HCT116 (cell line): ENCODE results near the gene MAF. TPM values are rescaled to one million over a fixed set of nuclear protein-coding genes. Genes with fewer than 3 reads are reported as not detected.

ENCODE experiments used
- ATAC-seq: fragments of 200-7000 bp; cut with Tn5 transposase; 2 replicates; pipeline ENCODE4 v1.9.1; 2020; ENCODE audit warnings: mild to moderate bottlenecking, moderate library complexity
- BruUV-seq: library from RNA; stranded (reverse); fragments of 400-500 nt; replicated peaks from 2 replicates; lab custom pipeline; 2021; lab: Mats Ljungman, UMichigan
- CTCF ChIA-PET: fragments of 300-600 bp; sonication (Branson Sonifier 250); formaldehyde crosslinking; loops from one replicate; lab custom pipeline; 2021; ENCODE audit warnings: antibody characterized with exemption; lab: Charles Lee
- POLR2A ChIA-PET: fragments of 300-600, 350-600 bp; sonication (Branson Sonifier 250); formaldehyde crosslinking; loops from one replicate; lab custom pipeline; 2021; ENCODE audit warnings: antibody characterized with exemption; lab: Charles Lee
- RAD21 ChIA-PET, 2 experiments: fragments of 300-600 bp; sonication (Branson Sonifier 250); formaldehyde crosslinking; loops; one replicate each; lab custom pipeline; 2023; ENCODE audit warnings: low total read pairs in 2 of 2; ENCODE audit not compliant: uncharacterized antibody in 2 of 2, unreplicated experiment in 2 of 2, low non-redundant PET in 1 of 2; lab: Charles Lee
- DNase-seq: peaks from one replicate; pipeline ENCODE4 v3.0.0-alpha.2; 2010; ENCODE audit warnings: low read depth, low spot score
- H2AFZ ChIP-seq: fragments of 200-600 bp; shearing (Covaris generic), sonication (generic); 2 replicates; pipeline ENCODE4 v1.6.1; 2017; ENCODE audit warnings: low read depth, mixed run types, mixed read lengths, antibody characterized with exemption, low read length; ENCODE audit not compliant: poor library complexity, severe bottlenecking
- H3K27ac ChIP-seq: 2 replicates; pipeline ENCODE4 v1.5.1; 2012; ENCODE audit warnings: low read depth, low read length
- H3K27me3 ChIP-seq: fragments of 200-600 bp; sonication (generic); 2 replicates; pipeline ENCODE4 v1.6.1; 2016; ENCODE audit warnings: mixed run types, low read length, mixed read lengths; ENCODE audit not compliant: insufficient read depth
- H3K36me3 ChIP-seq, 2 experiments: fragments of 200-500 bp in 1 of 2; fragments of 200-600 bp in 1 of 2; sonication (Bioruptor generic) in 1 of 2; sonication (generic) in 1 of 2; 2 replicates each; pipeline versions ENCODE4 v1.5.1 to v1.6.1; 2014 to 2016; ENCODE audit warnings: low read length in 2 of 2, inconsistent platforms in 1 of 2, mixed read lengths in 1 of 2, mixed run types in 1 of 2; ENCODE audit not compliant: insufficient read depth in 2 of 2, control insufficient read depth in 1 of 2
- H3K4me1 ChIP-seq, 2 experiments: fragments of 200-600 bp in 1 of 2; sonication (generic) in 1 of 2; 2 replicates each; pipeline versions ENCODE4 v1.5.1 to v1.6.1; 2012 to 2017; ENCODE audit warnings: low read length in 2 of 2, inconsistent platforms in 1 of 2, mild to moderate bottlenecking in 1 of 2, mixed read lengths in 1 of 2, mixed run types in 1 of 2, moderate library complexity in 1 of 2; ENCODE audit not compliant: insufficient read depth in 2 of 2, control insufficient read depth in 1 of 2
- H3K4me2 ChIP-seq: fragments of 200-600 bp; sonication (generic); 2 replicates; pipeline ENCODE4 v1.6.1; 2017; ENCODE audit warnings: mixed run types, low read length, mixed read lengths
- H3K4me3 ChIP-seq, 2 experiments: fragments of 200-600 bp in 1 of 2; sonication (generic) in 1 of 2; replicated peaks in 1 of 2; 2 replicates each; pipeline ENCODE4 v1.5.1; 2011 to 2016; ENCODE audit warnings: low read length in 2 of 2, control low read depth in 1 of 2, low read depth in 1 of 2, mild to moderate bottlenecking in 1 of 2, mixed read lengths in 1 of 2, mixed run types in 1 of 2
- H3K79me2 ChIP-seq: fragments of 200-600 bp; sonication (generic); 2 replicates; pipeline ENCODE4 v1.6.1; 2017; ENCODE audit warnings: mild to moderate bottlenecking, mixed run types, low read length, moderate library complexity, mixed read lengths; ENCODE audit not compliant: insufficient read depth
- H3K9ac ChIP-seq: fragments of 200-600 bp; sonication (generic); 2 replicates; pipeline ENCODE4 v1.6.1; 2016; ENCODE audit warnings: low read length, mixed read lengths
- H3K9me2 ChIP-seq: fragments of 200-600 bp; sonication (generic), shearing (Covaris generic); 2 replicates; pipeline ENCODE4 v1.6.1; 2017; ENCODE audit warnings: mixed run types, mild to moderate bottlenecking, moderate library complexity; ENCODE audit not compliant: insufficient read depth
- H3K9me3 ChIP-seq, 2 experiments: fragments of 200-500 bp in 1 of 2; fragments of 200-600 bp in 1 of 2; sonication (Bioruptor generic) in 1 of 2; sonication (generic) in 1 of 2; 2 replicates each; pipeline ENCODE4 v1.6.1; 2014 to 2017; ENCODE audit warnings: low read length in 2 of 2, mixed read lengths in 2 of 2, inconsistent platforms in 1 of 2, low read depth in 1 of 2, mild to moderate bottlenecking in 1 of 2, mixed run types in 1 of 2, moderate library complexity in 1 of 2; ENCODE audit not compliant: control insufficient read depth in 1 of 2, insufficient read depth in 1 of 2
- H4K20me1 ChIP-seq: fragments of 200-600 bp; sonication (generic), shearing (Covaris generic); 2 replicates; pipeline ENCODE4 v1.6.1; 2017; ENCODE audit warnings: mixed run types, mild to moderate bottlenecking, moderate library complexity; ENCODE audit not compliant: insufficient read depth
- CBX3 ChIP-seq: IDR thresholded peaks from 2 replicates; pipeline ENCODE4 v1.6.1; 2012; ENCODE audit warnings: low read depth
- CEBPB ChIP-seq: IDR thresholded peaks from 2 replicates; pipeline ENCODE4 v1.6.1; 2012; ENCODE audit warnings: low read depth
- EGR1 ChIP-seq: IDR thresholded peaks from 2 replicates; pipeline ENCODE4 v1.6.1; 2012; ENCODE audit warnings: low read depth
- ELF1 ChIP-seq: IDR thresholded peaks from 2 replicates; pipeline ENCODE4 v1.6.1; 2012; ENCODE audit warnings: low read depth, borderline replicate concordance
- EZH2 ChIP-seq: fragments of 200-600 bp; sonication (generic); IDR thresholded peaks from 2 replicates; pipeline ENCODE4 v1.6.1; 2017; ENCODE audit warnings: antibody characterized with exemption, mixed run types
- JUND ChIP-seq: IDR thresholded peaks from 2 replicates; pipeline ENCODE4 v1.6.1; 2012
- POLR2AphosphoS5 ChIP-seq: IDR thresholded peaks from 2 replicates; pipeline ENCODE4 v1.6.1; 2011; ENCODE audit warnings: mild to moderate bottlenecking, low read depth, low read length, moderate library complexity
- RAD21 ChIP-seq: IDR thresholded peaks from 2 replicates; pipeline ENCODE4 v1.6.1; 2012; ENCODE audit warnings: low read depth, mild to moderate bottlenecking
- SIN3A ChIP-seq: IDR thresholded peaks from 2 replicates; pipeline ENCODE4 v1.6.1; 2012; ENCODE audit warnings: low read depth
- SRF ChIP-seq: IDR thresholded peaks from 2 replicates; pipeline ENCODE4 v1.6.1; 2012; ENCODE audit warnings: low read depth
- YY1 ChIP-seq: IDR thresholded peaks from 2 replicates; pipeline ENCODE4 v1.6.1; 2011; ENCODE audit warnings: low read length, low read depth, moderate library complexity, mild to moderate bottlenecking; ENCODE audit not compliant: insufficient replicate concordance; ENCODE audit errors: extremely low read depth
- ZFX ChIP-seq: fragments of 450-650 bp; IDR thresholded peaks from 2 replicates; pipeline ENCODE4 v1.6.1; 2017
- ZNF274 ChIP-seq: fragments of 200-500 bp; sonication (Bioruptor generic); IDR thresholded peaks from 2 replicates; pipeline ENCODE4 v1.6.1; 2014; ENCODE audit warnings: mild to moderate bottlenecking, low read depth, low read length, inconsistent platforms
- intact Hi-C: fragments of 100-400 bp; cut with micrococcal nuclease; formaldehyde crosslinking; loops from 2 replicates; pipeline ENCODE4 v1.10.0; 2022
- total RNA-seq: library from RNA; stranded (reverse); gene quantifications from one replicate; pipeline ENCODE4 v1.2.1, GENCODE V29; 2021; ENCODE audit not compliant: unreplicated experiment
- TF ChIP-seq, protein P1 (sequence below): IDR thresholded peaks from 2 replicates; pipeline ENCODE4 v1.6.1; 2012

Gene MAF
- total RNA-seq, 1 experiment from 2014 or later: 0.27 TPM

- no peaks in the 10 kb centered on the region for H3K9me2 ChIP-seq
- ATAC-seq (no peak), DNase-seq (no peak)
- H3K4me1 ChIP-seq: no peaks in the 10 kb centered on the region
- no peak overlapping the region for H3K9ac ChIP-seq
- H3K9me3 ChIP-seq: peaks cover 5 to 24% of the 10 kb centered on the region in 2 experiments; a peak in 2 of 4 replicates
- H3K79me2 ChIP-seq: no peaks in the 10 kb centered on the region
- H3K4me2 ChIP-seq: no peak overlapping the region
- no peaks in the 10 kb centered on the region for H3K36me3 ChIP-seq
- H3K4me3 ChIP-seq: no peak overlapping the region
- TF ChIP-seq JUND (no peak), SIN3A (no peak), ZNF274 (no peak), RAD21 (no peak), POLR2AphosphoS5 (no peak), CEBPB (no peak), YY1 (no peak), EZH2 (no peak), ELF1 (no peak)
- no peak overlapping the region for H3K27ac ChIP-seq
- H4K20me1 ChIP-seq: no peaks in the 10 kb centered on the region
- intact Hi-C loops: no loop called here
- ChIA-PET POLR2A (no interaction called here), CTCF (no interaction called here), RAD21 (no interaction called here)
- no TSS peak for BruUV-seq
- no peaks in the 10 kb centered on the region for H3K27me3 ChIP-seq
- no peak overlapping the region for H2AFZ ChIP-seq
Observed at GRCh38 chr16:79603055-79603454, 2.5 kb upstream of the MAF start.

DNA sequence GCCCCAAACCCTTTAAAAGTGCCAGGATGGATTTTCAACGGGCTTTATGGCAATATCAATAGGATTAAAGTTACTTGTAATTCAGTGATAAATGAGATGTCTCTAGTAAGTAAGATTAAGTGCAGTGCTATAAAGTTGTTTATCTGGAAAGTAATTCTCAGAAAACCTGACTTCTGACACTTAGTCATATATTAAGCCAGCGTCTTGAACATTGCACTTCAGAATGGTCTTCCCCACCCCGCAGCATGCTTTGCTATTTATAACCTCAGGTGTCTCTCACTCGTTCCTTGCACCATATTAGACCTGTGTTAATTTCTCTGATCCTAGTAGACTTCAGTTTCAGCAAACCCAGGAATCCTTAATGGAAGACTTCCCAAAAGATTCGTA lies 2.1 kb upstream of the MAF start:
- no peaks in the 10 kb centered on the region for H3K36me3 ChIP-seq
- H3K9ac ChIP-seq: no peak overlapping the region
- H3K4me1 ChIP-seq: no peaks in the 10 kb centered on the region
- peaks cover 5 to 26% of the 10 kb centered on the region in 2 experiments; a peak in 2 of 4 replicates for H3K9me3 ChIP-seq
- no peak overlapping the region for H3K27ac ChIP-seq
- ATAC-seq (no peak), DNase-seq (no peak)
- no peak overlapping the region for H3K4me3 ChIP-seq
- no peak overlapping the region for H2AFZ ChIP-seq
- no peak for TF ChIP-seq EGR1
- no peak for TF ChIP-seq ZFX
- TF ChIP-seq YY1: no peak
- TF ChIP-seq SRF: no peak
- TF ChIP-seq CBX3: no peak
- no peak for TF ChIP-seq EZH2
- TF ChIP-seq, protein P1, sequence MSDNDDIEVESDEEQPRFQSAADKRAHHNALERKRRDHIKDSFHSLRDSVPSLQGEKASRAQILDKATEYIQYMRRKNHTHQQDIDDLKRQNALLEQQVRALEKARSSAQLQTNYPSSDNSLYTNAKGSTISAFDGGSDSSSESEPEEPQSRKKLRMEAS: no peak
- no peak for TF ChIP-seq POLR2AphosphoS5
- ChIA-PET POLR2A (no interaction called here), CTCF (no interaction called here), RAD21 (no interaction called here)
- no peaks in the 10 kb centered on the region for H4K20me1 ChIP-seq
- no peaks in the 10 kb centered on the region for H3K9me2 ChIP-seq
- no peak overlapping the region for H3K4me2 ChIP-seq
- no peaks in the 10 kb centered on the region for H3K79me2 ChIP-seq
- no peaks in the 10 kb centered on the region for H3K27me3 ChIP-seq
- BruUV-seq: no TSS peak
- intact Hi-C loops: no loop called here
